A673 (cell line): Measurements from ENCODE around the gene RASSF1. TPM values are rescaled to one million over a fixed set of nuclear protein-coding genes. Genes with fewer than 3 reads are reported as not detected.
A peak's percentile ranks its signal among the peaks of the same experiment; 100 is the strongest.

Experiments
- BruUV-seq: library from RNA; stranded (reverse); fragments of 400-500 nt; replicated peaks from 2 replicates; lab custom pipeline; 2021; lab: Mats Ljungman, UMichigan
- CTCF ChIA-PET: fragments of 300-600 bp; sonication (Branson Sonifier 250); formaldehyde crosslinking; loops from one replicate; lab custom pipeline; 2022; ENCODE audit warnings: antibody characterized with exemption; lab: Charles Lee
- POLR2A ChIA-PET: fragments of 300-600 bp; sonication (Branson Sonifier 250); formaldehyde crosslinking; loops from one replicate; lab custom pipeline; 2022; ENCODE audit warnings: antibody characterized with exemption; ENCODE audit not compliant: low non-redundant PET; lab: Charles Lee
- DNase-seq: peaks from one replicate; pipeline ENCODE4 v3.0.0-alpha.2; 2015; ENCODE audit warnings: low spot score
- H3K27ac ChIP-seq: fragments of 200-600 bp; sonication (generic); 2 replicates; pipeline ENCODE4 v1.5.1; 2016; ENCODE audit warnings: mixed run types, low read depth, mild to moderate bottlenecking, mixed read lengths, antibody characterized with exemption, low read length; ENCODE audit not compliant: poor library complexity, severe bottlenecking
- H3K27me3 ChIP-seq: fragments of 200-600 bp; sonication (generic); replicated peaks from 2 replicates; pipeline ENCODE4 v1.6.1; 2017; ENCODE audit warnings: mixed run types, low read depth, mild to moderate bottlenecking, mixed read lengths, antibody characterized with exemption, low read length; ENCODE audit not compliant: insufficient read depth, poor library complexity
- H3K36me3 ChIP-seq: fragments of 200-600 bp; sonication (generic); 2 replicates; pipeline ENCODE4 v1.6.1; 2016; ENCODE audit warnings: mixed run types, mild to moderate bottlenecking, mixed read lengths, antibody characterized with exemption, low read length; ENCODE audit not compliant: insufficient read depth, poor library complexity, severe bottlenecking
- H3K4me1 ChIP-seq: fragments of 200-600 bp; sonication (generic); 2 replicates; pipeline ENCODE4 v1.6.1; 2017; ENCODE audit warnings: mixed run types, mild to moderate bottlenecking, mixed read lengths, antibody characterized with exemption, low read length; ENCODE audit not compliant: insufficient read depth, poor library complexity, severe bottlenecking
- H3K4me3 ChIP-seq: fragments of 200-600 bp; sonication (generic); 2 replicates; pipeline ENCODE4 v1.5.1; 2016; ENCODE audit warnings: low read depth, mixed run types, mild to moderate bottlenecking, mixed read lengths, low read length; ENCODE audit not compliant: poor library complexity, severe bottlenecking
- H3K9me3 ChIP-seq: fragments of 200-600 bp; sonication (generic); 2 replicates; pipeline ENCODE4 v1.6.1; 2016; ENCODE audit warnings: mixed run types, low read depth, mild to moderate bottlenecking, mixed read lengths, antibody characterized with exemption, low read length; ENCODE audit not compliant: poor library complexity, severe bottlenecking
- EZH2 ChIP-seq: fragments of 200-600 bp; sonication (generic); IDR thresholded peaks from 2 replicates; pipeline ENCODE4 v1.6.1; 2017; ENCODE audit warnings: borderline replicate concordance, low read depth, mild to moderate bottlenecking, mixed read lengths, antibody characterized with exemption, low read length; ENCODE audit not compliant: poor library complexity, severe bottlenecking
- intact Hi-C: fragments of 100-400 bp; cut with micrococcal nuclease; formaldehyde crosslinking; loops from one replicate; pipeline ENCODE4 v1.10.0; 2022; ENCODE audit not compliant: unreplicated experiment
- total RNA-seq: library from RNA; stranded (reverse); gene quantifications from 2 replicates; pipeline ENCODE4 v1.2.3, GENCODE V29; 2021
- TF ChIP-seq, protein P1 (sequence below): fragments of 300-800, 200-600 bp; sonication (generic); conservative IDR thresholded peaks from 2 replicates; pipeline ENCODE4 v1.5.1; 2017; ENCODE audit warnings: low read depth, mild to moderate bottlenecking, antibody characterized with exemption, low read length, moderate library complexity, mixed read lengths

RASSF1 gene
- total RNA-seq, 1 experiment from 2014 or later: 14.4 TPM

DNA sequence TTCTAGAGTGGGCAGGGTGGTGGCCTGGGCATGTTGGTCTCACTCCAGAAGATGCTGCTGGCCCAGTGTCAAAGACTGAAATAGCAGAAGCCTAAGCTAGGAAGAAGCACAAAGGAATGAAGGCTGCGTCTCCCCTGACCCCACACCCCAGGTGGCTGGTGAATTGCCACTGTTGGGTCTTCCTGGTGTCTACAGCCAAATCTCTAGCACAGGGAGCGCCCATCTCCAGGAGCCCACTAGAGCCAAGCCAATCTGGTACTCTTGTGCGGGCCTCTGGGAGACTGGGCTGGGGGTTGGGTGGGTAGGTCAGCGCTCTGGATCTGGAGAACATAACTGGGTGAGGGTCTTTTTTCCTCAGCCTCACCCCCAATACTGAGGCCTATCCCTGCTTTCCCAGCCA is 13.5 kb downstream of the RASSF1 start:
- TF ChIP-seq, protein P1, sequence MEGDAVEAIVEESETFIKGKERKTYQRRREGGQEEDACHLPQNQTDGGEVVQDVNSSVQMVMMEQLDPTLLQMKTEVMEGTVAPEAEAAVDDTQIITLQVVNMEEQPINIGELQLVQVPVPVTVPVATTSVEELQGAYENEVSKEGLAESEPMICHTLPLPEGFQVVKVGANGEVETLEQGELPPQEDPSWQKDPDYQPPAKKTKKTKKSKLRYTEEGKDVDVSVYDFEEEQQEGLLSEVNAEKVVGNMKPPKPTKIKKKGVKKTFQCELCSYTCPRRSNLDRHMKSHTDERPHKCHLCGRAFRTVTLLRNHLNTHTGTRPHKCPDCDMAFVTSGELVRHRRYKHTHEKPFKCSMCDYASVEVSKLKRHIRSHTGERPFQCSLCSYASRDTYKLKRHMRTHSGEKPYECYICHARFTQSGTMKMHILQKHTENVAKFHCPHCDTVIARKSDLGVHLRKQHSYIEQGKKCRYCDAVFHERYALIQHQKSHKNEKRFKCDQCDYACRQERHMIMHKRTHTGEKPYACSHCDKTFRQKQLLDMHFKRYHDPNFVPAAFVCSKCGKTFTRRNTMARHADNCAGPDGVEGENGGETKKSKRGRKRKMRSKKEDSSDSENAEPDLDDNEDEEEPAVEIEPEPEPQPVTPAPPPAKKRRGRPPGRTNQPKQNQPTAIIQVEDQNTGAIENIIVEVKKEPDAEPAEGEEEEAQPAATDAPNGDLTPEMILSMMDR: no peak
- no peak for TF ChIP-seq EZH2
- H3K27me3 ChIP-seq: no peaks in the 10 kb centered on the region
- no peak overlapping the region for H3K27ac ChIP-seq
- H3K9me3 ChIP-seq: no peaks in the 10 kb centered on the region
- no peak for DNase-seq
- H3K4me3 ChIP-seq: peak overlapping the region; percentile 76
- CTCF ChIA-PET: no interaction called here
- no peaks in the 10 kb centered on the region for H3K4me1 ChIP-seq
- BruUV-seq: no TSS peak
- intact Hi-C loops: no loop called here
- POLR2A ChIA-PET: no interaction called here
- peaks cover 16% of the 10 kb centered on the region for H3K36me3 ChIP-seq

DNA sequence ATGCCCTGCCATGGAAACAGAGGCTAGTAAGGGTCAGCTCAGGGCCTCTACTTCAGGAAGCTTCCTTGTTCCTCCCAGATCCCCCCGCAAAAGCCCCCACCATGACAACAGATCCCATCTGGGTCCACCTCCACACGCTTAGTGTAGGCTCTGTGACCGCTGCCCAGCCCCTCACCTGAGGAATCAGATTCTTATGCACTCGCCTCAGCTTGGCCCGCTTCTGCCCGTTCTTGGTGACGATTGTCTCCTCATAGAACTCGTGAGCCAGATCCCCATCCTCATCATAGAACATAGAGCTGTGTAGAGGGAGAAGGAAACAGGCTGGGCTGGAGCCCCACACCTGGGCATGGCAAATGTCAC is 14.5 kb downstream of the RASSF1 start:
- POLR2A ChIA-PET: no interaction called here
- Histone ChIP-seq H3K4me1 (peaks cover 3% of the 10 kb centered on the region), H3K9me3 (no peaks in the 10 kb centered on the region), H3K27ac (no peak overlapping the region), H3K36me3 (peaks cover 7% of the 10 kb centered on the region), H3K27me3 (no peaks in the 10 kb centered on the region), H3K4me3 (no peak overlapping the region)
- TF ChIP-seq EZH2: no peak
- TF ChIP-seq, protein P1: no peak
- intact Hi-C loops: no loop called here
- CTCF ChIA-PET: no interaction called here
- no peak for DNase-seq
- BruUV-seq: no TSS peak

DNA sequence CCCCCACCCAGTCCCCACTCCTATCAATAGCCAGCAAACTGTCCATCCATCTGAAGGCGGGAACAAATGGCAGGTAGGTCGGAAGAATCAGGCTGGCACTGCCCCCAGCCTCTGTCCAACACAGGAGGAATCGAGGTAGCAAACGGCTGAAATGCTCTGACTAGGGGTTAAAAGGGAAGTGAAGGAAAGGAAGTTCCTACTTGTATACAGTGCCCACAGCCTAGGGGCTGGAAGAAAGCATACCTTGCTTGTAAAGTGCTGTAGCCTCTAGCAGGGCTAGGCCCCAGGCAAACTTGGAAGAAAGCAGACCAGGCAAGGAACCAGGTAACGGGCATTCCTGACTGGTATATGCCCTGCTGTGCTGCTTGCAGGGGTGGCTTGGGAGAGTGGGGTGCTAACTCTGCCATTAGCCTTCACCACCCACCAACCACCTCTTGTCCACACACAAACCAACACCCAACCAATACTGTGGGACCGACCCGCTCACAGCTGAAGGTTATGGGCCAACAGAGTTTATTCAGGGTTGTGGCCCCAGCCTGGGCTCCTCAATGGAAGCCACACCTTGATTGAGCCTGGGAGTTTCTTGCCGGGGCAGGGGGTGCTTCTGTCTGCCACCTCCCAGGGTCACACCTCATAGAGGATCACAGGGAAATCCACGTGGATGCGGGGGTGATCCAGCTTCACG is 15.0 kb downstream of the RASSF1 start:
- TF ChIP-seq, protein P1: no peak
- TF ChIP-seq EZH2: no peak
- no peaks in the 10 kb centered on the region for H3K27me3 ChIP-seq
- no peaks in the 10 kb centered on the region for H3K9me3 ChIP-seq
- DNase-seq: no peak
- ChIA-PET CTCF (no interaction called here), POLR2A (no interaction called here)
- no peak overlapping the region for H3K27ac ChIP-seq
- BruUV-seq: no TSS peak
- peaks cover 3% of the 10 kb centered on the region for H3K4me1 ChIP-seq
- intact Hi-C loops: no loop called here
- no peak overlapping the region for H3K4me3 ChIP-seq
- peaks cover 1% of the 10 kb centered on the region for H3K36me3 ChIP-seq
